IPS-15b (cell line): Measurements from ENCODE around the gene GPR55.

Source experiments
- H3K27me3 ChIP-seq: one replicate; pipeline ENCODE4 v1.6.1; 2013; ENCODE audit warnings: low read length; ENCODE audit not compliant: control insufficient read depth, insufficient read depth
- H3K36me3 ChIP-seq: one replicate; pipeline ENCODE4 v1.6.1; 2013; ENCODE audit warnings: low read length; ENCODE audit not compliant: control insufficient read depth, insufficient read depth
- H3K4me1 ChIP-seq: one replicate; pipeline ENCODE4 v1.6.1; 2013; ENCODE audit warnings: mild to moderate bottlenecking, low read length; ENCODE audit not compliant: control insufficient read depth, insufficient read depth
- H3K4me3 ChIP-seq: one replicate; pipeline ENCODE4 v1.5.1; 2013; ENCODE audit warnings: low read depth, low read length
- H3K9ac ChIP-seq: one replicate; pipeline ENCODE4 v1.6.1; 2013; ENCODE audit warnings: low read depth, mild to moderate bottlenecking, low read length
- H3K9me3 ChIP-seq: one replicate; pipeline ENCODE4 v1.6.1; 2013; ENCODE audit warnings: mild to moderate bottlenecking, low read length; ENCODE audit not compliant: control insufficient read depth, insufficient read depth

GPR55 gene

DNA sequence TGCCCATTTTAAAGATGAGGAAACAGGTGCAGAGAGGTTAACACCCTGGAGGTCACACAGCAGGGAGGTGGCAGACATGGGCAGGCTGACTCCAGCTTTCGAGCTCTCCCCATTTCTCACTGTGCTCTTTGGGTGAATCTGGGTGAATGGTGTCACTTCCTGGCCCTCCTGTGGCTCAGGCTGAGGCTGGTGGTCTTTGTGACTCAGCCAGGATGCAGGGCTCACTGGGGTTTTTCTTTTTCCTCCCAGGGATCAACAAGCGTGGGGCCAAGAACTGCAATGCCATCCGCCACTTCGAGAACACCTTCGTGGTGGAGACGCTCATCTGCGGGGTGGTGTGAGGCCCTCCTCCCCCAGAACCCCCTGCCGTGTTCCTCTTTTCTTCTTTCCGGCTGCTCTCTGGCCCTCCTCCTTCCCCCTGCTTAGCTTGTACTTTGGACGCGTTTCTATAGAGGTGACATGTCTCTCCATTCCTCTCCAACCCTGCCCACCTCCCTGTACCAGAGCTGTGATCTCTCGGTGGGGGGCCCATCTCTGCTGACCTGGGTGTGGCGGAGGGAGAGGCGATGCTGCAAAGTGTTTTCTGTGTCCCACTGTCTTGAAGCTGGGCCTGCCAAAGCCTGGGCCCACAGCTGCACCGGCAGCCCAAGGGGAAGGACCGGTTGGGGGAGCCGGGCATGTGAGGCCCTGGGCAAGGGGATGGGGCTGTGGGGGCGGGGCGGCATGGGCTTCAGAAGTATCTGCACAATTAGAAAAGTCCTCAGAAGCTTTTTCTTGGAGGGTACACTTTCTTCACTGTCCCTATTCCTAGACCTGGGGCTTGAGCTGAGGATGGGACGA, 47.1 kb downstream of the GPR55 start:
- no peaks in the 10 kb centered on the region for H3K27me3 ChIP-seq
- H3K4me1 ChIP-seq = no peaks in the 10 kb centered on the region
- H3K9ac ChIP-seq = no peak overlapping the region
- no peak overlapping the region for H3K4me3 ChIP-seq
- peaks cover 64% of the 10 kb centered on the region for H3K36me3 ChIP-seq
- no peaks in the 10 kb centered on the region for H3K9me3 ChIP-seq

DNA sequence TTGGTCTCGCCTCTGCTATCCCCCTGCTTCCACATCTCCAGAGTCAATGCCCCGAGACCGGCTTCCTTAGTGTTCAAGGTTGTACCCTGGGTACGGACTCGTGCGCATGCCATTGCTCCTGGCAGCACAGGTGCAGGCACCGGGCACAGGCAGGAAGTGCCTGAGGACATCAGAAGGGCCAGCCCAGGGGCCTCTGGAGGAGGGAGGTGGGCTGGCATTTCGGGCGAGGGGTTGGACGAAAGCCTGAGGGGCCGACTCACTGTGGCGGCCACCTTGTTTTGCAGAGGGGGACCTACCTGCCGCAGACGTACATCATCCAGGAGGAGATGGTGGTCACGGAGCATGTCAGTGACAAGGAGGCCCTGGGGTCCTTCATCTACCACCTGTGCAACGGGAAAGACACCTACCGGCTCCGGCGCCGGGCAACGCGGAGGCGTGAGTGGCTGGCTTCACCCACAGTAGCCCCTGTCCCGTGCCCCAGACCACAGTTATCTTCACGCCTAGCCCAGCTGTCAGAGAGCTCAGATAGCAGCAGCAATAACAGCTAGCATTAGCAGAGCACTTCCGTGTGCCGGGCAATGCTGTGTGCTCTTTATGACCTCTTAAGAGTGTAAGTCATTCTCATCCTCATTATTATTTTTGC, 47.8 kb downstream of the GPR55 start:
- no peaks in the 10 kb centered on the region for H3K9me3 ChIP-seq
- peaks cover 1% of the 10 kb centered on the region for H3K4me1 ChIP-seq
- no peak overlapping the region for H3K4me3 ChIP-seq
- peaks cover 67% of the 10 kb centered on the region for H3K36me3 ChIP-seq
- no peak overlapping the region for H3K9ac ChIP-seq
- H3K27me3 ChIP-seq = no peaks in the 10 kb centered on the region

DNA sequence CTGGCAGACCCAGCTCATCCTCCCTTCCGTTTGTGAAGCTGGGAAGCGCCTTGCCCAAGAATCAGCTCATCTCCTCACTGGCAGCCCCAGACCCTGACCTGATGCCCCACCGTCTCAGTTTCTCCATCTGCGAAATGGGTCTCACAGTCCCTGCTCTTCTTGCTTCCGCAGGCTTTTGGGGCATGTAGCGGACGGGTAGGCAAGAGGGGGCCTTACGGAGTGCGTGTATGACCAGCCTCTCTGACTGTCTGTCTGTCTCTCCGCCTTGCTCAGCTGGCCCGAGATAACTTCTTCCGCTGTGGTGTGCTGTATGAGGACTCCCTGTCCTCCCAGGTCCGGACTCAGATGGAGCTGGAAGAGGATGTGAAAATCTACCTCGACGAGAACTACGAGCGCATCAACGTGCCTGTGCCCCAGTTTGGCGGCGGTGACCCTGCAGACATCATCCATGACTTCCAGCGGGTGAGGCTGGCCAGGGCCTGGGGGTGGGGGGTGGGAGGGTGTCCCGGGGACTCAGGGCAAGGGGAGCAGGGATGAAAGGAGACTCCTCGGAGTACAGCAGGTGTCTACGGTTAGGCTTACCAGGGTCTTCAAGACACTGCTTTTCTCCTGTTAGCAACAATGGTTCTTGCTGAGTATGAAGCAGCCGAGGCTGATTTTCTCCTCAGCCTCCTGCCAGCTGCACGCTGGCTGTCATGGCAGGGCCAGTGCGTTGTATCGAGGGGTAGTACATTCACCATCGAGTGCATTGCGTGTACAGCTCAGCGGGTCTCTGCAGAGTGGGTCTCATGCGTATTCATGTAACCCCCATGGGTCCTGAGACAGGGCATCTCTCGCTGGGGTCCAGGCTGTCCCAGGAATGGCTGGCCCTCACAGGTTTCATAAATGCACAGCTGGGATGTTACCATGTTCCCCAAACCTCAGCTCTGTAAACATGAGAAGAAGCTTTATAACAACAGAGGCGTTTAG, 49.4 kb downstream of the GPR55 start:
- Histone ChIP-seq H3K9ac (no peak overlapping the region), H3K27me3 (no peaks in the 10 kb centered on the region), H3K4me3 (no peak overlapping the region), H3K36me3 (peaks cover 71% of the 10 kb centered on the region), H3K9me3 (no peaks in the 10 kb centered on the region), H3K4me1 (peaks cover 13% of the 10 kb centered on the region)

DNA sequence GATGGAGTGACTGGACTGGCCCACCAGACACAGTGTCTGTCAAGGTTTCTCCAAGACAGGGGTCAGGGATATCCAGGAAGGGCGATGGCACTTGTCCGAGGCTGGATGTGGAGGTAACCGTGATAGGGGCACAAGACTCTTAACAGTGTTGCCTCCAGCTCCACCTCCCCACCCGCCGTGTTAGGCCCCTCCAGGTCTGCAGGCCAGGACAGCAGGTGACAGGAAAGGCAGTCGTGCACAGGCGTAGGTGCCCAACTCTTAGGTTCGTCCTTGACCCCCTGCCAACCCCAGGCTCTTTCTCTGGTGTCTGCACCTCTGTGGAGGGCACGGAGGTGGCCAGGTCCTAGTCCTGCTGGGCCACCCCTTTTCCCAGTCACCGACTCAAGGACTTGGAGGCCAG, 50.2 kb downstream of the GPR55 start:
- H3K9ac ChIP-seq = no peak overlapping the region
- H3K4me1 ChIP-seq = peaks cover 19% of the 10 kb centered on the region
- H3K4me3 ChIP-seq = no peak overlapping the region
- no peaks in the 10 kb centered on the region for H3K9me3 ChIP-seq
- H3K27me3 ChIP-seq = no peaks in the 10 kb centered on the region
- peaks cover 71% of the 10 kb centered on the region for H3K36me3 ChIP-seq

DNA sequence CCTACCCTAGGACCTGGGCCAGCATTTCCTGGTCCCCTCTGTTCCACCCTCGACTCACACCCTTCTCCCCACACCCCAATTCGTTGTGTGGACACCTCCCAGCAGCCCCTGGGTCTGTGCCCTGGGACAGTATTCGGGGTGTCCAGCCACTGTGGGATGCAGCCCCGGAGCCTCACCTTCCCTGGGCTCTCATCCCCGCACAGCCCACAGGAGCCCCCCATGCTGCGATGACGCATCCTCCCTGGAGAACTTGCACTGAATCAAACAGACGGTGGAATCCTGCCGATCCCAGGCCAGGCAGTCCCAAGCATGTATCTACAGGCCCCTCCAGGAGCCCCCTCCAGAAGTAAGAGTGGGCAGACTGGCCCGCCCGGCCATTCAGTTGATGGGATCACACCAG, 50.6 kb downstream of the GPR55 start:
- Histone ChIP-seq H3K36me3 (peaks cover 69% of the 10 kb centered on the region), H3K27me3 (no peaks in the 10 kb centered on the region), H3K4me3 (no peak overlapping the region), H3K4me1 (peaks cover 22% of the 10 kb centered on the region), H3K9ac (no peak overlapping the region), H3K9me3 (no peaks in the 10 kb centered on the region)

DNA sequence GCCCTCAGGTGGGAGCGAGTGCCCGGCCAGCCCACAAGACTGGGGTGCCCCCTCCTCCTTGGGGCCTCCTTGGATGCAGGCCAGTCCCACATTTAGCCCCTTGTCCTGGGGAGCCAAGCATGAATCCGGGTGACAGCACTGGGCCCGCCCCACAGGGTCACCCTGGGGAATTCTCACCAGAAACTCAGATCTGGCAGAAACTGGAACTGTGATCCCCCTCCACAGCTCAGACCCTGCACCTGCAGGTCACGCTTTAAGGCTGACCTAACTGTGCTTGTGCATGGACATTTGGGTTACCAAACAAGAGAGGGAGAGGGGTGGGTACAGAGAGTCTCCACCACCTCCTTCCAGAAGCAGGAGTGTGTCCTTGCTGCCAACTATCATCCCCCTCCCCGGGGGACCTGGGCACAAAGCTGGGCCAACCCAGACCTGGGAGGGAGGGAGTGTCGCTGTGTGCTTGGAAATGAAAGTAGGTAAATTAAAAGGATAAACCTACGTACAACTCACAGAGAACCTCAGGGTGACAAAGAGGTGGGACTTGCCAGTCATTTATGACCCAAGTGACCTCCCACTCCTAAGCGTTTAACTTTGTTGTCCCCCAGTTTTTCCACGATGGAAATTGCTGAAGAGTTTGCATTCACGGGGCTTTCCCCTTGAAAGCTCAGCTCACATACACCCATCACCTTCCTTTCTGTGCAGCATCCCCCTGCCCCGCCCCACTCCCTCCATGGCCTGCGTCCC, 51.2 kb downstream of the GPR55 start:
- peaks cover 63% of the 10 kb centered on the region for H3K36me3 ChIP-seq
- no peaks in the 10 kb centered on the region for H3K27me3 ChIP-seq
- H3K9ac ChIP-seq = no peak overlapping the region
- no peaks in the 10 kb centered on the region for H3K9me3 ChIP-seq
- peaks cover 29% of the 10 kb centered on the region for H3K4me1 ChIP-seq
- no peak overlapping the region for H3K4me3 ChIP-seq

DNA sequence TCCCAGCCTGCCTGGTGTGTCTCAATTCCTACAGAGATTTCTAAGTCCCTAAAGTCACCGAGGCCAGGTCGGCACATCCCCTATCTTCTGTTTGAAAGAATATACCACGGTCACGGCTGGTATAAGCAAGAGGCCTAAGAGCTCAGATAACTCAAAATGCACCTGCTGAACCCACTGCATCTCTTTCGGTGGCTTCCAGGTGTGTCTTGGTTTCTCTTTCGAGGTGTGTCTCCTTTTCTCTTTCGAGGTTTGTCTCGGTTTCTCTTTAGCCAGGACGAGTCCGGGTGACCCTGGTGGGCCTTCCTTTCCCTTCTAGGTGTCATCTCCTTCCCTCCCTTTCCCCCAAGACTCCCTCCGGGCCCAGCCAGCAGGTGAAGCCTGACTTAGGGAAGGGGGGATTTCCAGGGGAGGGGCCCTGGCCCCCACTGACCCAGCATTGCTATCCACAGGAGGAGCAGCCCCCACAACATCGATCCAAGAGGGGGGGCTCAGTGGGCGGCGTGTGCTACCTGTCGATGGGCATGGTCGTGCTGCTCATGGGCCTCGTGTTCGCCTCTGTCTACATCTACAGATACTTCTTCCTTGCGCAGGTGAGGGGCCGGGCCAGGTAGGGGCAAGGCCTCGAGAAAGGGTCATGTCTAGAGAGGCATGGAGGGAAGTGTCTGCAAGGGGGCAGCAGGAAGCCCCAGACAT, 51.9 kb downstream of the GPR55 start:
- no peak overlapping the region for H3K9ac ChIP-seq
- H3K4me3 ChIP-seq = no peak overlapping the region
- H3K36me3 ChIP-seq = peaks cover 56% of the 10 kb centered on the region
- peaks cover 31% of the 10 kb centered on the region for H3K4me1 ChIP-seq
- H3K9me3 ChIP-seq = no peaks in the 10 kb centered on the region
- H3K27me3 ChIP-seq = no peaks in the 10 kb centered on the region

DNA sequence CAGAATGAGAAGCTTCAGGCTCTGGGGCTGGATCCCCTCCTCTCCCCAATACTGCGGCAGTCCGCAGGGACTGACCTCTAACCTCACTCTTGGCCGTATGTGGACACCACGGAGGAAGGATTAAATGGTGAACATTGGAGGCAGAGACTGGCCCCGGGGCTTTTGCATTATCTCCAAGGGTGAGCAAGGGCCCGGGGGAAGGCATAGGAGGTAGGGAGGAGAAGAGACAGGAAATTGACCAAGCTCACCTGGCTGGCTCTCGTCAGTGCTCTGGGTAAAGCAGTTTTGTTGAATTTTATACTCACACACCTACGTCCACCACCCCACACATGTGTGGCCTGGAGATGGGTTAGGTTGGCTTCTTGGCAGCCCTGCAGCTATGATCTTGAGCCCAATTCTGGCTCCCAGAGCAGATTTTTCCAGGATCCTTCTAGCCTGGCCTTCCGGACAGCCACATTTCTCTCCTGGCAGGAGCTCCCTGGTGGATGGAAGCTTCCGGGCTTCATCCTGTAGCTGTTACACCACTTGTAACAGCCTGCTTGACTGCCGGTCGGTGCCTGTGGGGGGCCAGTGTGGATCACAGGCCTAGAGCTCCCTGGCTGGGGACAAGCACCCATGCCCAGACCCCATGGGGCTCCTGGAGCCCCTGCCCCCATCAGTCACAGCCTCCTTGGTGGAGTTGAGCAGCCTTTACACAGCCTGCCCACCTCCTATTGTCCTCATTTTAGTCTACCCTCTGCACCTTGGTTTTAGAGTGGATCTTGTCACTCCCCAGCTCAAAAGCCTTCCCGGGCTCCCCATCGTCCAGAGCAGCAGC, 52.7 kb downstream of the GPR55 start:
- peaks cover 31% of the 10 kb centered on the region for H3K4me1 ChIP-seq
- H3K9ac ChIP-seq = no peak overlapping the region
- no peaks in the 10 kb centered on the region for H3K9me3 ChIP-seq
- H3K4me3 ChIP-seq = no peak overlapping the region
- H3K27me3 ChIP-seq = no peaks in the 10 kb centered on the region
- peaks cover 50% of the 10 kb centered on the region for H3K36me3 ChIP-seq

DNA sequence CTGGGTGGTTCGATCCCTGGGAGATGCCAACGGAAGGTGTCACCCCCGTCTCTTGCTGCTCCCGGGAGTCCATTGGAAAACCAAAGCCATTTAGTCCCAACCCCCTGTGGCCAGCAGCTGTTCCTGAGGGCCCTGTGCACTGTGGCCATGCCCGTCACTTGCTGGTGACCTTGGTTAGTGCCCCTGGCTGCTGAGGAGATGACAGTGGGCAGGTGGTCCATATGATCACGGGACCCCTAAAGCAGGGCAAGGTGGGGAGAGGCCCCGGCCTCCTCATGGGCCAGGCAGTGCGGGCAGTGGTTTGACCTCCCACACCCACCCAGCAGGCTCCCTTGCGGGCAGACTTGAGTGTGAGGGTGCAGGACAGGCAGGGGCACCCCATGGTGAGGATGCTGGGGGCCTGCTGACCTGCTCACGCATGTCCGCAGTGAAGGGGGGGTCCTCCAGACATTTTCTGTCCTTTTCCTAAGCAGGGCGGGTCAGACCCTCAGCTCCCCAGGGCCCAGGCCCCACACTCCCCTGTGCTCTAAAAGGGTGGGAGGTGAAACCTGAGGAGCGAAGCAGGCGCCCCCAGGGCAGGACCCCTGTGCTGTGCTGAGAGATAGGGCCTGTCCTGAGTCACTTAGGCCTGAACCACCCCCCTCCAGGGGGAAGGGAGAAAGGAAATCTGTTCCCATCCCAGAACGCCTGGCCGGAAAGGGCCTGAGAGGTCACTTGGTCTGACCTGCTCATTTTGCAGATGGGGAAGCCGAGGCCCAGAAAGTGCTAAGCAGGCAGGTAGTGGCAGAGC, 53.5 kb downstream of the GPR55 start:
- Histone ChIP-seq H3K4me1 (peaks cover 37% of the 10 kb centered on the region), H3K9ac (no peak overlapping the region)

More for the DNA sequence above, 53.5 kb downstream of the GPR55 start:
- Histone ChIP-seq H3K4me3 (no peak overlapping the region), H3K27me3 (no peaks in the 10 kb centered on the region), H3K9me3 (no peaks in the 10 kb centered on the region), H3K36me3 (peaks cover 42% of the 10 kb centered on the region)
